Lower lobe of right lung (tissue), 2 donors: ENCODE data around the gene ENPP4. TPM values are rescaled to one million over a fixed set of nuclear protein-coding genes. Genes with fewer than 3 reads are reported as not detected.
"Not testable (repeated sequence)": the region's sequence is repeated elsewhere in the genome, so short reads cannot be mapped to it uniquely, and the experiment has no call there.

Experiments
- ATAC-seq, 2 donors: fragments of 200-7000 bp; cut with Tn5 transposase; one replicate each; pipeline ENCODE4 v1.9.1; 2020 to 2022; ENCODE audit warnings: mild to moderate bottlenecking in 2 of 2, moderate library complexity in 2 of 2
- DNase-seq: peaks from one replicate; pipeline ENCODE4 v3.0.0-alpha.2; 2020
- H3K27ac ChIP-seq: fragments of 200-600 bp; one replicate; pipeline ENCODE4 v1.8.0; 2022
- H3K27me3 ChIP-seq: fragments of 200-600 bp; one replicate; pipeline ENCODE4 v1.8.0; 2022; ENCODE audit warnings: low read depth
- H3K36me3 ChIP-seq: fragments of 200-600 bp; one replicate; pipeline ENCODE4 v1.8.0; 2022; ENCODE audit warnings: mild to moderate bottlenecking
- H3K4me1 ChIP-seq: fragments of 200-600 bp; one replicate; pipeline ENCODE4 v1.8.0; 2022
- H3K4me3 ChIP-seq: fragments of 200-600 bp; one replicate; pipeline ENCODE4 v1.8.0; 2022; ENCODE audit warnings: mild to moderate bottlenecking
- H3K9me3 ChIP-seq: fragments of 200-600 bp; one replicate; pipeline ENCODE4 v1.8.0; 2022
- CTCF ChIP-seq: fragments of 200-600 bp; IDR thresholded peaks from one replicate; pipeline ENCODE4 v1.8.0; 2022; ENCODE audit warnings: antibody characterized with exemption, mild to moderate bottlenecking
- intact Hi-C: fragments of 100-400 bp; cut with DNase I; formaldehyde crosslinking; loops from one replicate; pipeline ENCODE4 v1.11.0; 2022
- long read RNA-seq: library from polyadenylated mRNA; unstranded; transcript quantifications from one replicate; pipeline ENCODE4 v2.0.0, GENCODE V29; 2021
- total RNA-seq: library from RNA; stranded (reverse); fragmentation: NEBNext Ultra II Directional; extraction: Animal tissue kit (Norgen Biotek cat#: 25700); gene quantifications from one replicate; pipeline ENCODE4 v1.2.1, GENCODE V29; 2021
- donor health status: DM: no; HTN: yes; CAD: no; lungs with severe emphysema.

Gene ENPP4
- total RNA-seq = 33.2 TPM
- long read RNA-seq, full-length matches to known transcripts = 41 of 57 reads
- long read RNA-seq, partial matches to known transcripts = 11 of 57 reads
- long read RNA-seq, other reads (novel, unspliced or antisense) = 5 of 57 reads

- peak; percentile 31 for TF ChIP-seq CTCF
- Histone ChIP-seq H3K4me1 (peaks cover 26% of the 10 kb centered on the region), H3K9me3 (no peaks in the 10 kb centered on the region), H3K4me3 (peak within 1 kb of the TSS; percentile 81), H3K36me3 (no peaks in the 10 kb centered on the region), H3K27ac (peak within 1 kb of the TSS; percentile 91), H3K27me3 (no peaks in the 10 kb centered on the region)
- peak; percentile 100 for ATAC-seq
- DNase-seq = peak; percentile 92
- intact Hi-C loops = no loop called here
These were observed at the start of gene ENPP4 for GRCh38 chr6:46129629-46130511. Gene ENPP4, plus strand, starts transcription at chr6:46129989. Its CDS starts 9,595 bp downstream, at chr6:46139584.

- H3K4me3 ChIP-seq = no peak overlapping the region
- H3K9me3 ChIP-seq = no peaks in the 10 kb centered on the region
- ATAC-seq = no peak
- no peak for TF ChIP-seq CTCF
- H3K36me3 ChIP-seq = no peaks in the 10 kb centered on the region
- no peaks in the 10 kb centered on the region for H3K27me3 ChIP-seq
- no peak for DNase-seq
- H3K27ac ChIP-seq = no peak overlapping the region
- H3K4me1 ChIP-seq = no peaks in the 10 kb centered on the region
- intact Hi-C loops = no loop called here
These were observed 49.7 kb upstream of the ENPP4 start for GRCh38 chr6:46080111-46080510.

- H3K4me1 ChIP-seq, intact Hi-C loops, H3K27ac ChIP-seq, ATAC-seq, H3K36me3 ChIP-seq, H3K27me3 ChIP-seq, H3K4me3 ChIP-seq, H3K9me3 ChIP-seq: not testable (repeated sequence)
- DNase-seq = peak; percentile 48
These were observed 44.1 kb upstream of the ENPP4 start for GRCh38 chr6:46085688-46086087.

- TF ChIP-seq CTCF = peak; percentile 86
- no peaks in the 10 kb centered on the region for H3K36me3 ChIP-seq
- no peaks in the 10 kb centered on the region for H3K27me3 ChIP-seq
- H3K27ac ChIP-seq = no peak overlapping the region
- H3K9me3 ChIP-seq = peaks cover 11% of the 10 kb centered on the region
- intact Hi-C loops = loop anchor here (10.0 kb wide), 1 partner anchor 324 kb away; no protein-coding TSS in a partner anchor
- peak; percentile 68 for DNase-seq
- peaks cover 10% of the 10 kb centered on the region for H3K4me1 ChIP-seq
- no peak overlapping the region for H3K4me3 ChIP-seq
- ATAC-seq = peak; percentile 85 to 87
These were observed 39.4 kb upstream of the ENPP4 start for GRCh38 chr6:46090115-46091079.

- DNase-seq (no peak), ATAC-seq (no peak)
- Histone ChIP-seq H3K9me3 (peaks cover 12% of the 10 kb centered on the region), H3K4me3 (no peak overlapping the region), H3K36me3 (no peaks in the 10 kb centered on the region), H3K27ac (no peak overlapping the region), H3K27me3 (no peaks in the 10 kb centered on the region), H3K4me1 (peaks cover 10% of the 10 kb centered on the region)
- no peak for TF ChIP-seq CTCF
- intact Hi-C loops = loop anchor here (10.0 kb wide), 1 partner anchor 324 kb away; no protein-coding TSS in a partner anchor
These were observed 38.7 kb upstream of the ENPP4 start for GRCh38 chr6:46091080-46091478.
